Neural progenitor cell (in vitro differentiated cells): Measurements from ENCODE around the gene HMCES. TPM values are rescaled to one million over a fixed set of nuclear protein-coding genes. Genes with fewer than 3 reads are reported as not detected.

Experiments
- DNase-seq: peaks from one replicate; pipeline ENCODE4 v3.0.0-alpha.2; 2016; ENCODE audit warnings: low spot score
- H2AFZ ChIP-seq: fragments of 200-600 bp; sonication (generic); replicated peaks from 2 replicates; pipeline ENCODE4 v1.6.1; 2016; ENCODE audit warnings: antibody characterized with exemption
- H3F3A ChIP-seq: fragments of 200-600 bp; sonication (generic); 2 replicates; pipeline ENCODE4 v1.6.1; 2016; ENCODE audit warnings: antibody characterized with exemption, low read depth
- H3K27ac ChIP-seq: fragments of 200-600 bp; sonication (generic); 2 replicates; pipeline ENCODE4 v1.5.1; 2016; ENCODE audit warnings: mild to moderate bottlenecking
- H3K27me3 ChIP-seq: fragments of 200-600 bp; sonication (generic); 2 replicates; pipeline ENCODE4 v1.6.1; 2016; ENCODE audit warnings: mild to moderate bottlenecking, moderate library complexity
- H3K36me3 ChIP-seq: fragments of 200-600 bp; sonication (generic); 2 replicates; pipeline ENCODE4 v1.5.1; 2016
- H3K4me1 ChIP-seq: fragments of 200-600 bp; sonication (generic); 2 replicates; pipeline ENCODE4 v1.6.1; 2016; ENCODE audit warnings: mixed run types
- H3K4me2 ChIP-seq: fragments of 200-600 bp; sonication (generic); 2 replicates; pipeline ENCODE4 v1.6.1; 2016
- H3K4me3 ChIP-seq: fragments of 200-600 bp; sonication (generic); 2 replicates; pipeline ENCODE4 v1.5.1; 2016
- H3K79me2 ChIP-seq: fragments of 200-600 bp; sonication (generic); 2 replicates; pipeline ENCODE4 v1.6.1; 2016; ENCODE audit warnings: low read depth
- H3K9ac ChIP-seq: fragments of 200-600 bp; sonication (generic); 2 replicates; pipeline ENCODE4 v1.6.1; 2016
- H3K9me3 ChIP-seq: fragments of 200-600 bp; sonication (generic); 2 replicates; pipeline ENCODE4 v1.5.1; 2016; ENCODE audit warnings: low read depth
- H4K20me1 ChIP-seq: fragments of 200-600 bp; sonication (generic); 2 replicates; pipeline ENCODE4 v1.6.1; 2016; ENCODE audit warnings: low read depth
- H3K27ac Mint-ChIP-seq: 3 replicates; pipeline ENCODE4 v1.8.0; 2021; ENCODE audit warnings: mixed read lengths
- H3K27me3 Mint-ChIP-seq: 2 replicates; pipeline ENCODE4 v1.8.0; 2022; ENCODE audit warnings: low read depth, mild to moderate bottlenecking, inconsistent platforms, moderate library complexity, mixed read lengths; ENCODE audit not compliant: insufficient read depth
- H3K36me3 Mint-ChIP-seq: 3 replicates; pipeline ENCODE4 v1.8.0; 2021; ENCODE audit warnings: mixed read lengths
- H3K4me1 Mint-ChIP-seq: 3 replicates; pipeline ENCODE4 v1.8.0; 2021; ENCODE audit warnings: mixed read lengths
- H3K4me3 Mint-ChIP-seq: 3 replicates; pipeline ENCODE4 v1.8.0; 2021; ENCODE audit warnings: mild to moderate bottlenecking, moderate library complexity, mixed read lengths
- H3K9me3 Mint-ChIP-seq: 3 replicates; pipeline ENCODE4 v1.8.0; 2020; ENCODE audit warnings: mixed read lengths
- CTCF ChIP-seq: fragments of 200-600 bp; sonication (generic); IDR thresholded peaks from 2 replicates; pipeline ENCODE4 v1.5.1; 2017; ENCODE audit warnings: antibody characterized with exemption, mild to moderate bottlenecking
- EZH2 ChIP-seq: fragments of 200-600 bp; sonication (generic); IDR thresholded peaks from 2 replicates; pipeline ENCODE4 v1.6.1; 2017; ENCODE audit warnings: antibody characterized with exemption, mild to moderate bottlenecking, moderate library complexity
- EZH2phosphoT487 ChIP-seq: fragments of 200-600 bp; sonication (generic); IDR thresholded peaks from 2 replicates; pipeline ENCODE4 v1.6.1; 2017; ENCODE audit warnings: antibody characterized with exemption
- total RNA-seq: library from RNA; depleted of rRNA; stranded (reverse); fragments of >200 nt; gene quantifications from 2 replicates; pipeline ENCODE4 v1.2.3, GENCODE V29; 2015; ENCODE audit warnings: low replicate concordance

The HMCES gene
- total RNA-seq, 1 donor from 2014 or later, result 25.1 TPM

GRCh38 chr3:129329858-129330257 lies 51.2 kb downstream of the HMCES start:
- no peak overlapping the region for H2AFZ ChIP-seq
- H3F3A ChIP-seq, result no peaks in the 10 kb centered on the region
- H3K9me3 ChIP-seq, result no peaks in the 10 kb centered on the region
- H3K4me3 ChIP-seq, result no peak overlapping the region
- Mint-ChIP-seq H3K36me3 (peaks cover 1% of the 10 kb centered on the region), H3K27ac (no peak overlapping the region), H3K4me3 (no peak overlapping the region), H3K4me1 (no peaks in the 10 kb centered on the region), H3K9me3 (no peaks in the 10 kb centered on the region), H3K27me3 (peaks cover 2% of the 10 kb centered on the region)
- TF ChIP-seq EZH2phosphoT487 (no peak), CTCF (no peak), EZH2 (no peak)
- no peaks in the 10 kb centered on the region for H3K36me3 ChIP-seq
- H3K79me2 ChIP-seq, result no peaks in the 10 kb centered on the region
- no peak for DNase-seq
- H3K4me1 ChIP-seq, result no peaks in the 10 kb centered on the region
- no peaks in the 10 kb centered on the region for H4K20me1 ChIP-seq
- H3K9ac ChIP-seq, result no peak overlapping the region
- H3K4me2 ChIP-seq, result no peak overlapping the region
- H3K27me3 ChIP-seq, result no peaks in the 10 kb centered on the region
- no peak overlapping the region for H3K27ac ChIP-seq

DNA sequence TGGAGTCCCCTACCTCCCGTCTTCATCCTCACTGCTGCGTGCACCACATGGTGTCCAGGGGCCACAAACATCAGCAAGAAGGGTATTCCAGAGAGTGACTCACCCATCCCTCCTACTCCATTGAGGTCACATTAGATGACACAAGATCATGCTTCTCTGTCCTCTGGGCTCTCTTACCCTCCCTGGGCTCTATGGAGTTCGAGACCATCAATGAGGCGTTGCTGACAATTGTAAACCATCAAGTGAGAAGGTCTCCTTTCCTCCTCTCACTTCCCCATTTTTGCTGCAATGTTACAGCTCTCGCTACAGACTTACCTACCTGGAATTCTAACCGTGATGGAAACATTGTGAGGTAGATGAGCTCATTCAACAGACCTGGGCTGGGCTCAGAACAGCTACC lies 51.7 kb downstream of the HMCES start:
- Histone ChIP-seq H3K27ac (no peak overlapping the region), H3K9me3 (no peaks in the 10 kb centered on the region), H2AFZ (no peak overlapping the region), H4K20me1 (no peaks in the 10 kb centered on the region), H3K36me3 (no peaks in the 10 kb centered on the region), H3K4me3 (no peak overlapping the region), H3K9ac (no peak overlapping the region), H3K79me2 (no peaks in the 10 kb centered on the region), H3K27me3 (no peaks in the 10 kb centered on the region), H3F3A (no peaks in the 10 kb centered on the region), H3K4me2 (no peak overlapping the region), H3K4me1 (no peaks in the 10 kb centered on the region)
- Mint-ChIP-seq H3K4me1 (no peaks in the 10 kb centered on the region), H3K27ac (no peak overlapping the region), H3K4me3 (no peak overlapping the region), H3K9me3 (no peaks in the 10 kb centered on the region), H3K36me3 (peaks cover 1% of the 10 kb centered on the region), H3K27me3 (peaks cover 2% of the 10 kb centered on the region)
- TF ChIP-seq CTCF (no peak), EZH2 (no peak), EZH2phosphoT487 (no peak)
- no peak for DNase-seq

GRCh38 chr3:129333891-129334290 lies 55.2 kb downstream of the HMCES start:
- no peak overlapping the region for H3K4me3 ChIP-seq
- no peaks in the 10 kb centered on the region for H3K9me3 ChIP-seq
- peaks cover 6% of the 10 kb centered on the region for H3K9me3 Mint-ChIP-seq
- no peaks in the 10 kb centered on the region for H3K36me3 ChIP-seq
- H2AFZ ChIP-seq, result no peak overlapping the region
- no peak for TF ChIP-seq CTCF
- no peak for TF ChIP-seq EZH2
- TF ChIP-seq EZH2phosphoT487, result no peak
- peaks cover 1% of the 10 kb centered on the region for H3K36me3 Mint-ChIP-seq
- no peaks in the 10 kb centered on the region for H4K20me1 ChIP-seq
- no peak overlapping the region for H3K9ac ChIP-seq
- H3K4me3 Mint-ChIP-seq, result no peak overlapping the region
- H3K4me1 Mint-ChIP-seq, result no peaks in the 10 kb centered on the region
- H3K27me3 Mint-ChIP-seq, result peaks cover 2% of the 10 kb centered on the region
- no peaks in the 10 kb centered on the region for H3F3A ChIP-seq
- H3K79me2 ChIP-seq, result no peaks in the 10 kb centered on the region
- no peak overlapping the region for H3K27ac Mint-ChIP-seq
- H3K27me3 ChIP-seq, result no peaks in the 10 kb centered on the region
- H3K27ac ChIP-seq, result no peak overlapping the region
- H3K4me2 ChIP-seq, result no peak overlapping the region
- H3K4me1 ChIP-seq, result no peaks in the 10 kb centered on the region
- DNase-seq, result no peak
